Upper lobe of left lung (tissue), 6 donors: ENCODE measurements around the gene TSC1. TPM values are rescaled to one million over a fixed set of nuclear protein-coding genes. Genes with fewer than 3 reads are reported as not detected.

Experiments used
- ATAC-seq, 2 donors: fragments of 200-7000 bp; cut with Tn5 transposase; one replicate each; pipeline ENCODE4 v1.9.1; 2022; ENCODE audit warnings: mild to moderate bottlenecking in 2 of 2, moderate library complexity in 2 of 2; ENCODE audit not compliant: low FRiP score in 2 of 2
- DNase-seq, 2 donors: peaks; one replicate each; pipeline ENCODE4 v3.0.0-alpha.2; 2019 to 2020
- H3K27ac ChIP-seq, 4 donors: fragments of 200-600 bp; sonication (generic); one replicate each; pipeline ENCODE4 v1.5.1; 2016 to 2019
- H3K27me3 ChIP-seq, 4 donors: fragments of 200-600 bp; sonication (generic); one replicate each; pipeline ENCODE4 v1.5.1; 2017 to 2019
- H3K36me3 ChIP-seq, 4 donors: fragments of 200-600 bp; sonication (generic); one replicate each; pipeline ENCODE4 v1.5.1; 2016 to 2019
- H3K4me1 ChIP-seq, 4 donors: fragments of 200-600 bp; sonication (generic); one replicate each; pipeline ENCODE4 v1.5.1; 2018 to 2019
- H3K4me3 ChIP-seq, 4 donors: fragments of 200-600 bp; sonication (generic); one replicate each; pipeline ENCODE4 v1.5.1; 2017 to 2019; ENCODE audit warnings: mild to moderate bottlenecking in 2 of 4, moderate library complexity in 1 of 4
- H3K9me3 ChIP-seq, 4 donors: fragments of 200-600 bp; sonication (generic); one replicate each; pipeline ENCODE4 v1.5.1; 2018 to 2019
- EP300 ChIP-seq, 4 donors: sonication (generic); formaldehyde crosslinking; IDR thresholded peaks; one replicate each; pipeline ENCODE4 v1.5.1; 2017; ENCODE audit warnings: antibody characterized with exemption in 4 of 4, control low read depth in 2 of 4
- POLR2A ChIP-seq, 4 donors: fragments of 450-650 bp; IDR thresholded peaks; one replicate each; pipeline ENCODE4 v1.5.1; 2016 to 2017; ENCODE audit warnings: antibody characterized with exemption in 4 of 4, mild to moderate bottlenecking in 2 of 4
- POLR2AphosphoS5 ChIP-seq, 2 donors: sonication (generic); formaldehyde crosslinking; IDR thresholded peaks; one replicate each; pipeline ENCODE4 v1.5.1; 2017; ENCODE audit warnings: antibody characterized with exemption in 2 of 2
- WGBS, 2 donors: methylation state at CpG; one replicate each; pipeline ENCODE4 v1.1.5; 2017 to 2018; 5-methylcytosine and 5-hydroxymethylcytosine counted together
- total RNA-seq, 6 donors: library from RNA; depleted of rRNA in 4 of 6; stranded (reverse); fragments of >200 nt in 4 of 6; gene quantifications; one replicate each; pipeline versions ENCODE4 v1.1.0 to v1.2.1, GENCODE V29; 2016 to 2021
- TF ChIP-seq, protein P1 (sequence below), 6 experiments: fragments of 450-650 bp in 4 of 6; fragments of 200-600 bp in 2 of 6; sonication (generic) in 2 of 6; IDR thresholded peaks; one replicate each; pipeline ENCODE4 v1.5.1; 2016 to 2019; ENCODE audit warnings: antibody characterized with exemption in 6 of 6
- donor health status: DM: no; HTN: no; CAD: no; lungs with moderate emphysema.
- donor health status: DM: no; HTN: yes; CAD: no; lungs with severe emphysema.

The TSC1 gene
- total RNA-seq, 6 donors from 2014 or later, result 34.4 to 185 (median 50.0) TPM

- WGBS, 2 donors, result 82 to 89% methylated on average over 7 of the region's 7 CpGs
- Histone ChIP-seq H3K27ac (no peak overlapping the region), H3K9me3 (no peaks in the 10 kb centered on the region), H3K36me3 (peaks cover 0 to 10% (median 3%) of the 10 kb centered on the region in 4 donors), H3K4me1 (peaks cover 3 to 8% (median 6%) of the 10 kb centered on the region in 4 donors), H3K4me3 (no peak overlapping the region), H3K27me3 (no peaks in the 10 kb centered on the region)
- TF ChIP-seq POLR2A (IDR thresholded peaks at IDR 0.05) (no peak), POLR2AphosphoS5 (IDR thresholded peaks at IDR 0.05) (no peak), EP300 (IDR thresholded peaks at IDR 0.05) (no peak)
- TF ChIP-seq, protein P1, sequence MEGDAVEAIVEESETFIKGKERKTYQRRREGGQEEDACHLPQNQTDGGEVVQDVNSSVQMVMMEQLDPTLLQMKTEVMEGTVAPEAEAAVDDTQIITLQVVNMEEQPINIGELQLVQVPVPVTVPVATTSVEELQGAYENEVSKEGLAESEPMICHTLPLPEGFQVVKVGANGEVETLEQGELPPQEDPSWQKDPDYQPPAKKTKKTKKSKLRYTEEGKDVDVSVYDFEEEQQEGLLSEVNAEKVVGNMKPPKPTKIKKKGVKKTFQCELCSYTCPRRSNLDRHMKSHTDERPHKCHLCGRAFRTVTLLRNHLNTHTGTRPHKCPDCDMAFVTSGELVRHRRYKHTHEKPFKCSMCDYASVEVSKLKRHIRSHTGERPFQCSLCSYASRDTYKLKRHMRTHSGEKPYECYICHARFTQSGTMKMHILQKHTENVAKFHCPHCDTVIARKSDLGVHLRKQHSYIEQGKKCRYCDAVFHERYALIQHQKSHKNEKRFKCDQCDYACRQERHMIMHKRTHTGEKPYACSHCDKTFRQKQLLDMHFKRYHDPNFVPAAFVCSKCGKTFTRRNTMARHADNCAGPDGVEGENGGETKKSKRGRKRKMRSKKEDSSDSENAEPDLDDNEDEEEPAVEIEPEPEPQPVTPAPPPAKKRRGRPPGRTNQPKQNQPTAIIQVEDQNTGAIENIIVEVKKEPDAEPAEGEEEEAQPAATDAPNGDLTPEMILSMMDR (IDR thresholded peaks at IDR 0.05), result no peak
- no peak for ATAC-seq
- DNase-seq, result no peak
Observed at GRCh38 chr9:132937463-132937901, 6.9 kb downstream of the TSC1 start.

- H3K36me3 ChIP-seq, result peaks cover 0 to 12% (median 6%) of the 10 kb centered on the region in 4 donors
- H3K27me3 ChIP-seq, result no peaks in the 10 kb centered on the region
- no peaks in the 10 kb centered on the region for H3K9me3 ChIP-seq
- DNase-seq, result no peak
- no peak overlapping the region for H3K4me3 ChIP-seq
- WGBS, 2 donors, result 84 to 86% methylated on average over 6 of the region's 6 CpGs
- ATAC-seq, result no peak
- H3K27ac ChIP-seq, result no peak overlapping the region
- TF ChIP-seq POLR2A (IDR thresholded peaks at IDR 0.05) (no peak), POLR2AphosphoS5 (IDR thresholded peaks at IDR 0.05) (no peak), EP300 (IDR thresholded peaks at IDR 0.05) (no peak)
- TF ChIP-seq, protein P1 (IDR thresholded peaks at IDR 0.05), result no peak
- H3K4me1 ChIP-seq, result no peaks in the 10 kb centered on the region
Observed at GRCh38 chr9:132935026-132935425, 9.4 kb downstream of the TSC1 start.

GRCh38 chr9:132931178-132931735 lies 13.2 kb downstream of the TSC1 start:
- H3K27ac ChIP-seq, result no peak overlapping the region
- H3K9me3 ChIP-seq, result no peaks in the 10 kb centered on the region
- TF ChIP-seq, protein P1 (IDR thresholded peaks at IDR 0.05), result no peak
- no peak for TF ChIP-seq EP300 (IDR thresholded peaks at IDR 0.05)
- no peak for TF ChIP-seq POLR2AphosphoS5 (IDR thresholded peaks at IDR 0.05)
- TF ChIP-seq POLR2A (IDR thresholded peaks at IDR 0.05), result no peak
- ATAC-seq, result no peak
- no peaks in the 10 kb centered on the region for H3K4me1 ChIP-seq
- H3K36me3 ChIP-seq, result peaks cover 0 to 44% (median 26%) of the 10 kb centered on the region in 4 donors
- no peak overlapping the region for H3K4me3 ChIP-seq
- H3K27me3 ChIP-seq, result no peaks in the 10 kb centered on the region
- no peak for DNase-seq
- 82 to 93% methylated on average over 9 of the region's 9 CpGs for WGBS, 2 donors

DNA sequence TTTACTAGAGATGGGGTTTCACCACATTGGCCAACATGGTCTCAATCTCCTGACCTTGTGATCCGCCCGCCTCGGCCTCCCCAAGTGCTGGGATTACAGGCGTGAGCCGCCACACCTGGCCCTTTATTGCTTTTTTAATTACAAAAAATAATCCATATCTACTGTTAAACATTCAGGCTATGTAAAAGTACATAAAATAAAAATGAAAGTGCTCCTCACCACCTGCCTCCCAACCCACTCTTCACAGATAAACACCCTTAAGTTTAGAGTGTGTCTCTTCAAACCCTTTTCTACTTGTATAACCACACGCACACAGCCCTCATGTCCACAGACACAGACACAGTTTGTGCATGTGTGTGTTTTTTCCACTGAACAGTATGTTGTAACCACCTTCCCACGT lies 16.7 kb downstream of the TSC1 start:
- Histone ChIP-seq H3K36me3 (peaks cover 0 to 67% (median 43%) of the 10 kb centered on the region in 4 donors), H3K4me1 (no peaks in the 10 kb centered on the region), H3K27ac (no peak overlapping the region), H3K4me3 (no peak overlapping the region), H3K9me3 (no peaks in the 10 kb centered on the region), H3K27me3 (no peaks in the 10 kb centered on the region)
- ATAC-seq, result no peak
- 80 to 92% methylated on average over 7 of the region's 7 CpGs for WGBS, 2 donors
- DNase-seq, result no peak
- TF ChIP-seq, protein P1 (IDR thresholded peaks at IDR 0.05), result no peak
- TF ChIP-seq POLR2A (IDR thresholded peaks at IDR 0.05) (no peak), POLR2AphosphoS5 (IDR thresholded peaks at IDR 0.05) (no peak), EP300 (IDR thresholded peaks at IDR 0.05) (no peak)

- no peak overlapping the region for H3K4me3 ChIP-seq
- WGBS, 2 donors, result 84 to 87% methylated on average over 9 of the region's 9 CpGs
- peaks cover 17 to 95% (median 73%) of the 10 kb centered on the region in 4 donors for H3K36me3 ChIP-seq
- DNase-seq (no peak), ATAC-seq (no peak)
- TF ChIP-seq, protein P1 (IDR thresholded peaks at IDR 0.05), result no peak
- TF ChIP-seq EP300 (IDR thresholded peaks at IDR 0.05) (no peak), POLR2AphosphoS5 (IDR thresholded peaks at IDR 0.05) (no peak)
- no peaks in the 10 kb centered on the region for H3K4me1 ChIP-seq
- no peak overlapping the region for H3K27ac ChIP-seq
- H3K9me3 ChIP-seq, result no peaks in the 10 kb centered on the region
- H3K27me3 ChIP-seq, result no peaks in the 10 kb centered on the region
Observed at GRCh38 chr9:132923346-132923902, 21.0 kb downstream of the TSC1 start.
